RKO (cell line): ENCODE results near the gene HLCS.

Source experiments
- DNase-seq: peaks from one replicate; pipeline ENCODE4 v3.0.0-alpha.2; 2016; ENCODE audit warnings: low spot score

HLCS gene

GRCh38 chr21:36806103-36806502 lies 160.4 kb downstream of the HLCS start:
- no peak for DNase-seq

GRCh38 chr21:36804874-36805611 lies 161.4 kb downstream of the HLCS start:
- no peak for DNase-seq

- no peak for DNase-seq
These were observed 162.5 kb downstream of the HLCS start for GRCh38 chr21:36803816-36804439.

- no peak for DNase-seq
These were observed 163.3 kb downstream of the HLCS start for GRCh38 chr21:36803051-36803645.

- DNase-seq, result no peak
These were observed 165.7 kb downstream of the HLCS start for GRCh38 chr21:36800734-36801133.

- DNase-seq, result no peak
These were observed 166.6 kb downstream of the HLCS start for GRCh38 chr21:36799869-36800268.

GRCh38 chr21:36798491-36798890 lies 168.0 kb downstream of the HLCS start:
- DNase-seq, result no peak

- DNase-seq, result no peak
These were observed 170.4 kb downstream of the HLCS start for GRCh38 chr21:36796070-36796469.

- DNase-seq, result peak; percentile 87
These were observed 173.9 kb downstream of the HLCS start for GRCh38 chr21:36792505-36792967.

GRCh38 chr21:36791695-36792470 lies 174.6 kb downstream of the HLCS start:
- DNase-seq, result no peak

- no peak for DNase-seq
These were observed 175.3 kb downstream of the HLCS start for GRCh38 chr21:36791180-36791579.

GRCh38 chr21:36790616-36791015 lies 175.9 kb downstream of the HLCS start:
- no peak for DNase-seq

- DNase-seq, result no peak
These were observed 178.3 kb downstream of the HLCS start for GRCh38 chr21:36788120-36788638.

- no peak for DNase-seq
These were observed 180.3 kb downstream of the HLCS start for GRCh38 chr21:36786186-36786585.

GRCh38 chr21:36785615-36786014 lies 180.9 kb downstream of the HLCS start:
- no peak for DNase-seq

GRCh38 chr21:36784947-36785346 lies 181.5 kb downstream of the HLCS start:
- no peak for DNase-seq

- DNase-seq, result peak; percentile 52
These were observed 182.7 kb downstream of the HLCS start for GRCh38 chr21:36783612-36784374.

GRCh38 chr21:36780861-36781260 lies 185.6 kb downstream of the HLCS start:
- DNase-seq, result no peak

- DNase-seq, result no peak
These were observed 189.4 kb downstream of the HLCS start for GRCh38 chr21:36776981-36777617.

GRCh38 chr21:36773995-36774394 lies 192.5 kb downstream of the HLCS start:
- no peak for DNase-seq

- DNase-seq, result no peak
These were observed 193.4 kb downstream of the HLCS start for GRCh38 chr21:36773117-36773516.
